ENCODE results near the gene GALM.
"Not testable (repeated sequence)": the region's sequence is repeated elsewhere in the genome, so short reads cannot be mapped to it uniquely, and the experiment has no call there.

The GALM gene

DNA sequence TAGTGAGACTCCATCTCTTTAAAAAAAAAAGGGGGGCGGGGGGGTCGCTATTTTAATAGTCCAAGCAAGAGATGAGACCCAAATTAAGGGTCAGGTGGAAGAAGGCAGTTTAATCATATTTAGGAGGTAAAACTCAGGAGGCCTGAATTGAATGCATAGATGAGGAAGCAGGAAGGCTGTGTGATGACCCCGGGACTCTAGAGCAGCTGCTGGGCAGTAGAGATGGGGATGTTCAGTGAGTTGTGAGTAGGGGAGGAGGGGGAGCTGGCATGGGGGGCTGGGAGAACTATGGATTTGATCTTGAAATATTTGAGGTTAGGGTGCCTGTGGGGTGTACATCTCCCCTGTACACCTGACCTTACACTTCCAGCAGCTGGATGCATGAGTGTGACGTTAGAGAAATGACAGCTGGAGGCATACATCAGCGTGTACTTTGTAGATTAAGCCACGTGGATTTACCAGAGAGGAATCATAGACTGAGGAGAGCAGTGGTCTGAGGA lies 41.0 kb downstream of the GALM start:
- Histone ChIP-seq H3K4me1 (ENCODE audit: control insufficient read depth, low read length) (peaks cover 13% of the 10 kb centered on the region), H3K9me3 (ENCODE audit: control insufficient read depth, insufficient read depth, low read length) (no peaks in the 10 kb centered on the region), H4K20me1 (ENCODE audit: control insufficient read depth, insufficient read depth, low read depth, low read length) (no peaks in the 10 kb centered on the region), H3K9me2 (replicated peaks; ENCODE audit: control insufficient read depth, low read length) (no peaks in the 10 kb centered on the region), H3K4me2 (ENCODE audit: low read length) (no peak overlapping the region), H3K27me3 (ENCODE audit: control insufficient read depth, low read length) (peaks cover 6% of the 10 kb centered on the region; the same call in 1 of the 2 replicates), H3F3A (ENCODE audit: control insufficient read depth, insufficient read depth) (no peaks in the 10 kb centered on the region), H3K79me2 (ENCODE audit: control insufficient read depth, low read length) (no peaks in the 10 kb centered on the region), H3K4me3 (ENCODE audit: low read length) (no peak overlapping the region), H3K27ac (ENCODE audit: low read depth, low read length) (no peak overlapping the region), H3K36me3 (ENCODE audit: control insufficient read depth, low read length) (no peaks in the 10 kb centered on the region)
- no peak for TF ChIP-seq EZH2phosphoT487 (IDR thresholded peaks at IDR 0.05; ENCODE audit: borderline replicate concordance, low read length)
- TF ChIP-seq, protein P1, sequence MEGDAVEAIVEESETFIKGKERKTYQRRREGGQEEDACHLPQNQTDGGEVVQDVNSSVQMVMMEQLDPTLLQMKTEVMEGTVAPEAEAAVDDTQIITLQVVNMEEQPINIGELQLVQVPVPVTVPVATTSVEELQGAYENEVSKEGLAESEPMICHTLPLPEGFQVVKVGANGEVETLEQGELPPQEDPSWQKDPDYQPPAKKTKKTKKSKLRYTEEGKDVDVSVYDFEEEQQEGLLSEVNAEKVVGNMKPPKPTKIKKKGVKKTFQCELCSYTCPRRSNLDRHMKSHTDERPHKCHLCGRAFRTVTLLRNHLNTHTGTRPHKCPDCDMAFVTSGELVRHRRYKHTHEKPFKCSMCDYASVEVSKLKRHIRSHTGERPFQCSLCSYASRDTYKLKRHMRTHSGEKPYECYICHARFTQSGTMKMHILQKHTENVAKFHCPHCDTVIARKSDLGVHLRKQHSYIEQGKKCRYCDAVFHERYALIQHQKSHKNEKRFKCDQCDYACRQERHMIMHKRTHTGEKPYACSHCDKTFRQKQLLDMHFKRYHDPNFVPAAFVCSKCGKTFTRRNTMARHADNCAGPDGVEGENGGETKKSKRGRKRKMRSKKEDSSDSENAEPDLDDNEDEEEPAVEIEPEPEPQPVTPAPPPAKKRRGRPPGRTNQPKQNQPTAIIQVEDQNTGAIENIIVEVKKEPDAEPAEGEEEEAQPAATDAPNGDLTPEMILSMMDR (IDR thresholded peaks at IDR 0.05; ENCODE audit: low read depth, low read length, poor library complexity, severe bottlenecking), result no peak

DNA sequence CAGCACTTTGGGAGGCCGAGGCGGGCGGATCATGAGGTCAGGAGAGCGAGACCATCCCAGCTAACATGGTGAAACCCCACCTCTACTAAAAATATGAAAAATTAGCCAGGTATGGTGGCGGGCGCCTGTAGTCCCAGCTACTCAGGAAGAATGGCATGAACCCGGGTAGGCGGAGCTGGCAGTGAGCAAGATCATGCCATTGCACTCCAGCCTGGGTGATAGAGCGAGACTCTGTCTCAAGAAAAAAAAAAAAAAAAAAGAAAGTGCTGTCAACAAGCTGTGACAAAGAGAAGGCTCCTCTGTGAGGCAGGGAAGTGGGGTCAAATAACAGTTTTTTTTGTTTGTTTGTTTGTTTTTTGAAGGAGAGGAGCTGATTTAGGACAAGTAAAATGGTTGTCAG lies 42.6 kb downstream of the GALM start:
- H3K27ac ChIP-seq (ENCODE audit: low read depth, low read length); H3K4me2 ChIP-seq (ENCODE audit: low read length); H3K79me2 ChIP-seq (ENCODE audit: control insufficient read depth, low read length); H3K9me2 ChIP-seq (replicated peaks; ENCODE audit: control insufficient read depth, low read length); H3K27me3 ChIP-seq (ENCODE audit: control insufficient read depth, low read length); H3F3A ChIP-seq (ENCODE audit: control insufficient read depth, insufficient read depth); H3K36me3 ChIP-seq (ENCODE audit: control insufficient read depth, low read length); H4K20me1 ChIP-seq (ENCODE audit: control insufficient read depth, insufficient read depth, low read depth, low read length); H3K9me3 ChIP-seq (ENCODE audit: control insufficient read depth, insufficient read depth, low read length); H3K4me3 ChIP-seq (ENCODE audit: low read length): not testable (repeated sequence)
- peaks cover 13% of the 10 kb centered on the region for H3K4me1 ChIP-seq (ENCODE audit: control insufficient read depth, low read length)

DNA sequence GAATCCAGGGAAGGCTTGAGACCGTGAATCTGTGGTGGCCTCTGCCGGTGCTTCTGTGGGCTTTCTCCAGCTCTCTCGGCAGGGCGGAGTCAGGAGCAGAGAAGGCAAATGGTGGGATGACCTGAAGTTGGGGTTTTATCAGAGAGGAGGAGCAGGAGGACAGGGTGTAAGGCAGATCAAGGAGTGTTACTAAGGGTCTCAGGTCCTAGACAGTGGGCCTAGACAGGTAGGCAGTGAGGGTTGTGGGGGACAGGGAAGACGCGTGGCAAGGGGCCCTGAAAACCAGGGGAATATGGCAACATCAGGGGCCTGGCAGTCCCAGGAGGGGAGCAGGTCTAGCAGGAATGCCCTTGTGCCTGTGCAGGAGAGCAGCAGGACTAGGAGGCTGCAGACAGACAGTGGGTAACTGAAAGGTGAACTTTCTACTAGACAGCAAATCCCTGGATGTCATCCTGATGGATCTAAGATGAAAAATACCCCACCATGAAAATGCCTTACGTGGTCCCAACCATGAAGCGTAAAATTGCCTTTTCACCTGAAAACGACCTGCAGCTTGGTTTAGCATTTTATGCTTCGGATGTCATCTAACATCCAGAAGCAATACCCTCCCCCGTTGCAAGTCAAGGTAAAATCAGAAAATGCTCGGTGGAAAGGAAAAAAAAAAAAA lies 43.1 kb downstream of the GALM start:
- Histone ChIP-seq H3K4me2 (ENCODE audit: low read length) (peak overlapping the region; percentile 41), H3K79me2 (ENCODE audit: control insufficient read depth, low read length) (no peaks in the 10 kb centered on the region), H3K27ac (ENCODE audit: low read depth, low read length) (no peak overlapping the region), H3K27me3 (ENCODE audit: control insufficient read depth, low read length) (peaks cover 6% of the 10 kb centered on the region; the same call in 1 of the 2 replicates), H3K9me3 (ENCODE audit: control insufficient read depth, insufficient read depth, low read length) (no peaks in the 10 kb centered on the region), H4K20me1 (ENCODE audit: control insufficient read depth, insufficient read depth, low read depth, low read length) (no peaks in the 10 kb centered on the region), H3K4me1 (ENCODE audit: control insufficient read depth, low read length) (peaks cover 13% of the 10 kb centered on the region), H3K36me3 (ENCODE audit: control insufficient read depth, low read length) (no peaks in the 10 kb centered on the region), H3F3A (ENCODE audit: control insufficient read depth, insufficient read depth) (no peaks in the 10 kb centered on the region), H3K9me2 (replicated peaks; ENCODE audit: control insufficient read depth, low read length) (no peaks in the 10 kb centered on the region), H3K4me3 (ENCODE audit: low read length) (no peak overlapping the region)
- TF ChIP-seq EZH2phosphoT487 (IDR thresholded peaks at IDR 0.05; ENCODE audit: borderline replicate concordance, low read length), result no peak
- TF ChIP-seq, protein P1 (IDR thresholded peaks at IDR 0.05; ENCODE audit: low read depth, low read length, poor library complexity, severe bottlenecking), result no peak

DNA sequence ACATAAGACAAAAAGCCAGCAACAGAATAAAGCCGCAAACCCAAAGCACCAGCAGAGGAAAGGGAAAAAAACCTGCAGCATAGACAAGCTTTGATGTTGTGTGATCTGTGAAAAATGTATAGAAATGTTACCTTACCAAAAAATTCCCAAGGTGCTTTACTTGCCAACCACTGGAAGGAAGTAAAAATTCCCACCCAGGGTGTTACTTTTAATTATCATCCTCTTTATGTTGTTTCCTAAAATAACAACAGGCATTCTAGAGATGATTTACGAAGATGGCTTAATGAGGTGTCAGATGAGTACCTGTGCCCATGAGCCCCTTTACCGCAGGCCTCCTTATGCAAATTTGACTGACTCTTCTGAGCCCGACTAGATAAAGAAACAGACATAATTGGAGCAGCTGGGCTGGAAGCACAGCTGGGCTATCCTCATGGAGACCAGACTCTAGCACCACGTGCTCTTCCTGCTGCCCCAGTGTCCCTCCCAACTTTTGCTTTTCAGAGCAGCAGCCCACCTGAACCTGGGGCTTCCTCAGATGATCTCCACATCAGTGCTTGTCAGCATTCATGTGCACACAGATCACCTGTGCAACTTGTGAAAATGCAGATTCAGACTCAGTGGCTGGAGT lies 43.8 kb downstream of the GALM start:
- H3K9me2 ChIP-seq (replicated peaks; ENCODE audit: control insufficient read depth, low read length), result no peaks in the 10 kb centered on the region
- H3K4me3 ChIP-seq (ENCODE audit: low read length), result no peak overlapping the region
- no peak overlapping the region for H3K27ac ChIP-seq (ENCODE audit: low read depth, low read length)
- TF ChIP-seq, protein P1 (IDR thresholded peaks at IDR 0.05; ENCODE audit: low read depth, low read length, poor library complexity, severe bottlenecking), result no peak
- no peak for TF ChIP-seq EZH2phosphoT487 (IDR thresholded peaks at IDR 0.05; ENCODE audit: borderline replicate concordance, low read length)
- H3K27me3 ChIP-seq (ENCODE audit: control insufficient read depth, low read length), result peaks cover 6% of the 10 kb centered on the region; the same call in 1 of the 2 replicates
- no peaks in the 10 kb centered on the region for H3K36me3 ChIP-seq (ENCODE audit: control insufficient read depth, low read length)
- no peaks in the 10 kb centered on the region for H3F3A ChIP-seq (ENCODE audit: control insufficient read depth, insufficient read depth)
- no peaks in the 10 kb centered on the region for H4K20me1 ChIP-seq (ENCODE audit: control insufficient read depth, insufficient read depth, low read depth, low read length)
- no peaks in the 10 kb centered on the region for H3K9me3 ChIP-seq (ENCODE audit: control insufficient read depth, insufficient read depth, low read length)
- H3K4me2 ChIP-seq (ENCODE audit: low read length), result peak overlapping the region; percentile 41
- H3K4me1 ChIP-seq (ENCODE audit: control insufficient read depth, low read length), result peaks cover 13% of the 10 kb centered on the region
- H3K79me2 ChIP-seq (ENCODE audit: control insufficient read depth, low read length), result no peaks in the 10 kb centered on the region
